HG03460 (cell line): ENCODE results near the gene ADAMTS2.

Source experiments
- ATAC-seq: cut with Tn5 transposase; IDR thresholded peaks from one replicate; pipeline ENCODE4 v1.9.1; 2021; ENCODE audit not compliant: unreplicated experiment

ADAMTS2 gene

DNA sequence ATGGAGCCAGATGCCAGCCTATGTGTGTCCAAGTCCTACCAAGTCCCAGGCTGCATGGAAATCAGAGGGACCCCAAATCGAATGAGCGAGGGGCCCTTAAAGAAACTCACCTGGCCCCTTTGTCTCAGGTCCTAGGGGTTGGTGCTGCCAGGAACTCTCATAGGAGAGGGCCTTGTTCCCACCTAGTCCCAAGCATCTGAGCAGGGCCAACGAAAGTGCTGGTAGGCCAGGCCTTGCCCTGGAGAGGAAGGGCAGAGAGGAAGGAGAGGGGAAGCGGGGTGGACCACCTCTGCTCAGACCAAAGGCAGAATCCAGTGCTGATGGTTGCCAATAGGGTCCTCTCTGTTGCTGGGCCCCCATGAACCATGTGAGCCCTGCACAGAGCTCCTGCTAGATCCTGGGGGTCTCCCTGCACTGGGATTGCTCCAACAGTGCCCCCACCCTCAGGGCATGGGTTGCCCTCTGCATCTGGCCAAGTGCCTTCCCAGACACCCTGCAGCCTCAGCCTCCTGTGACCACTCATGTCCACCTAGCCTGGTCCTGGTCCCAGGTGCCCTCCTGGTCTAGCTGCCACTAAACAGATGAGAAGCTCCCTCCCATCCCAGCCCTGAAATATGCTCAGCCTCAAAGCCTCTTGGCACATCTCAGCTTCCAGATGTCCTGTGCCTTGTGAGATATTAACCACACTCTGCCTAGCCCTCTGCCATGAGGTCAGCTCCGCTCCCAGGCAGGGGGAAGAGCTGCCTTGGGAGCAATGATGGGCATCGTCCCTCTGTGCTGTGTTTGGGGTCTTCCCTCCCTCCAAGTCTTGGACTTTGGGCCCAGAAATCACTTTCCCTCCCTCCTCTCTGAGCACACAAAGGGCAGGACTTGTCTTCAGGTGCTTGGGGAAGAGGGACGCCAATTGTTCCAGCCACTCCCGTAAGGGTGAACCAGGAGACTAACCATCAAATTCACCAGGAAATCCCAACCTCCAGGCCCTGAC is 109.6 kb downstream of the ADAMTS2 start:
- ATAC-seq, result no peak

GRCh38 chr5:179234563-179235135 is 110.6 kb downstream of the ADAMTS2 start:
- no peak for ATAC-seq

GRCh38 chr5:179233909-179234562 is 111.2 kb downstream of the ADAMTS2 start:
- no peak for ATAC-seq

DNA sequence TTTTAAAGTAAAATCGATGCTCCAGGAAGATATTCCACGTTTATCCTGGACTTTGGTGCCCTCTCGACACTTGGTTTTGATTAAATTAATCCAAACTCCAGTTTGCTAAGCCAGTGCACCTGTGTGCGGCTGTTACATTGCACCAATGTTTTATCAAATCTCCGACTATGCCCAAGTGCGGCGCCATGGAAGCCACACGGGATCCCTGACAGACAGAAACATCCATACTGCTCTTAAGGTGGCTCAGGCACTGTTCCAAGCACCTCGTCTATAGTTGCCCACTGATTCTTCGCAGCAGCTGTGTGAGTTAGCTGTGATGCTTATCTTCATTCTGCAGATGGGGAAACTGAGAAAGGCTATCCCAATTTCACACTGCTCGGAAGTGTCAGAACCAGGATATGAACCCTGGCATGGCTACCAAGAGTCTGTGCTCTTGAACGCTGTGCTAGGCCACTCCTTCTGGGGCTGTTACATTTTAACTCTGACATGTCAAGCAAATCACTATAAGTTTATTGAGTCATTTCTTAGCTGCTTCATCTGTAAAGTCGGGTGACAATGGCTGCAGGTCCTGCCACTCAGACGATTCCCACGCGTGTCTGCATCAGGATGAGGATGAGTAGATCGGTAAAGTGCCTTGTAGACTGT is 113.0 kb downstream of the ADAMTS2 start:
- no peak for ATAC-seq

GRCh38 chr5:179231309-179231708 is 114.0 kb downstream of the ADAMTS2 start:
- ATAC-seq, result no peak

DNA sequence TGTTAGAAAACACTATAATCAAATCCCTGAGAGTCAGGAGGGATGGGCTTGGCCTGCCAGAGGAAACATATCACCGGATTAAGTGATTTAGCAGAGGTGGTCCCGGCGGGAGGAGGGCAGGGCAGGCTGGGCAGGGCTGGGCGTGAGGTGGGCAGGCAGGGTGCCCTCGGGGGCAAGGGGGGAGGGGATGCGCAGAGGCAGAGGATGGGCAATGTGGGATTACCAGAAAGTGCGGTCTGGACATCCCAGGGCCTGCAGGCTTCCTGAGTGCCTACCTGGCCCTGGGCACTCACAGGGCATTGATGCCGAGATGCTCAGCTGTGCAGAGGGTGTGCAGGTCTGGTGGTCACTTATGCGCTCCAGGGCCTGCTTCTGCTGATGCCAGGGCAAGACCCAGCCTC is 115.2 kb downstream of the ADAMTS2 start:
- no peak for ATAC-seq

GRCh38 chr5:179229331-179229831 is 115.9 kb downstream of the ADAMTS2 start:
- no peak for ATAC-seq

- ATAC-seq, result no peak
Measured at GRCh38 chr5:179228341-179229121, 116.7 kb downstream of the ADAMTS2 start.

DNA sequence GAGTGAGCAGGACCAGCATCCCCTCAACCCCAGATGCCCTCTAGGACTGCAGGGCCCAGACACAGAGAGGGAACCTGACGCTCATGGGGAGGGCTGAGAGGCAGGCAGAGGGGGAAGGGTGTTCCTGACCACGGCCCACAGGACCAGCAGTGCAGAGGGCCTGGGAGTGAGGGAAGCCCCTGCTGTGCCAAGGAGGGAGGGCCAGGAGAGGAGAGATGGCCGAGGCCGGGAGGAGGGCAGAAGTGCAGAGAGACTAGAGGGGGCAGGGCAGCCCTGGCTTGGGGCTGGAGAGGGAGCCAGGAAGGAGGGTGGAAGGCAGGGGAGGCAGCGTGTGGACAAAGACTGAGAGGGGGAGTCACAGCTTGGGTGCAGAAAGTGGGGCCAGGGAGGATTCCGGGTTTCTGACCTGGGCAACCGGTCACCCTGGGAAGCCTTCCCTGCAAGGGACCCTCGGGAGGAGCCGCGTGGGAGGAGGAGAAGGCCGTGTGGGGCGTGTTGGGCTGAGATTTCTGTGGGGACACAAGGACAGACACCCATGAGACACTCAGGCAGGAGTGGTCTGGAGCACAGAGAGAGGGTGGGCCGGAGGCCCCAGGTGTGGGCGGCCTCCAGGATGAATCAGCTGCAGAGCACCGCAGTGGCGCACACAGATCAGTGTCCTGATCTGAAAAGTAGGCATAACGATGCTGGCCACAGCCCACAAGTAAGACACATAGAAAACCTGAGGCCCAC is 117.5 kb downstream of the ADAMTS2 start:
- no peak for ATAC-seq

GRCh38 chr5:179227229-179227579 is 118.1 kb downstream of the ADAMTS2 start:
- ATAC-seq, result no peak

DNA sequence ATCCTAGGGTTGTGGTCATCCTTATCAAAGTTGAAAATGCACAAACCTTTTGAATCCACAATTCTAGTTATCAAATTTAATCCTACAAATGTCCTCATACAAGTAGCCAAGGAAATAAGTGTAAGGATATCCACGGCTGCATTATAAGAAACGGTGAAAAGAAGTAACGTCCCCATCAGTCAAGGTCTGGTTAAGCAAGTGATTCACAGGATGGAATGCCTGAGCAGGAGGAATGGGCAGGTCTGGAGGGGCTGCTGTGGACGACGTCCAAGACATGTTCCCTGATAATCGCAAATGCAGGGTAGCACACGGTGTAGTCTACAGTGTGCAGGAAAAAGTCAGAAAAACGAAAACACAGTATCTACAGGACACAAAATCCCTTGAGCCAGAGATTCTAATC is 118.6 kb downstream of the ADAMTS2 start:
- ATAC-seq, result no peak

- no peak for ATAC-seq
Measured at GRCh38 chr5:179225387-179225786, 119.9 kb downstream of the ADAMTS2 start.

DNA sequence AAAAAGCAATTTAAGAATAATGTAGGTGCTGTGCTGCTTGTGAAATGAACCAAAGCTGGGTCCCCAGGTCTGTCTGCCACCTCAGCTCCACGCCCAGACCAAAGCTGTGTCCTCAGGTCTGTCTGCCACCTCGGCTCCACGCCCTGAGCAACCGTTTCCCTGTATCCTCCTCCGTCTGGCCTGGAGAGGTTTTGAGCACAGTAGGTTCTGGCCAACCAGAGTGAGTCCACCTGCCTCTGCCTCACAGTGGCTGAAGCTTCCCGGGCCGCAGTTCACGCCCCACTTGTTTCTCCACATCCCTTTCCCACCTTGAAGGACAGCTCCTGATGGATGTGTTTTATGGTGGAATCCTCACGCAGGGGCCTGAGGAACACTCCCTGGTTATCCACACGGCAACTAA is 120.5 kb downstream of the ADAMTS2 start:
- ATAC-seq, result no peak

GRCh38 chr5:179223961-179224360 is 121.3 kb downstream of the ADAMTS2 start:
- ATAC-seq, result no peak

GRCh38 chr5:179223528-179223927 is 121.7 kb downstream of the ADAMTS2 start:
- no peak for ATAC-seq

DNA sequence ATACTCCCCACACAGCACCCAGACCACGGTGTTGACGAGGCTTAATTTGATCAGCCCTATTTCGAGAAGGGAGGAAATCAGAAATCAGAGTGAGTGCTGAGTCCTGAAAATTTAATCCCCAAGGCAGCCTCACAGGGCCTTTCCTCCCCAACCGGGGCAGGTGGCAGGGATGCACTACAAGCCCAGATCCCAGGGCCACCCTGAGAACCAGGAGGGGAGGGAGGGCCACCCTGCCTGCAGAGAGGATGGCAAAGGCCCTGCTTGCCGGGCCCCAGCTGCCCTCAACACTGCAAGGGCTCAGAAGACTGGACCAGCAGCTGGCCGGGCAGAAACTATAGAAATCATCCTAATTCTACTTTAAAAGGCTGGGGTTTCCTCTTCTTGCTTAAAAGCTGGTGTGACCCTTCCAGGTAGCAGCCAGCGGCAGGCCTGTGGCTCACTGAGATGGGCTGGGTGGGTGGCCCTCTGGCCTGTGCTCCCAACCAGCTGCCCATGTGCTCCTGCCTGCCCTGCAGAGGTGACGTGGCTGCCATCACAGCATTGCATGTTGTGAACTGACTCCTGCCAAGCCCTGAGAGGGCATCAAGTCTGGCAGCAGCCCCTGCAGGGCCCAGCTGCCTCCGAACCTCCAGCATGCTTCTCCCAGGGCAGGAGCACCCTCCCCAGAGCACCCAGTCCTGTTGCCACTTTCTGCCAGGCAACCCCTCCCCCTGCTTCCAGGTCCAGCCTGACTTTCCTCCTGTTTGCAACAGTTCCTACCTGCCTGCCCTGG is 122.8 kb downstream of the ADAMTS2 start:
- ATAC-seq, result no peak

GRCh38 chr5:179221877-179222220 is 123.4 kb downstream of the ADAMTS2 start:
- no peak for ATAC-seq

DNA sequence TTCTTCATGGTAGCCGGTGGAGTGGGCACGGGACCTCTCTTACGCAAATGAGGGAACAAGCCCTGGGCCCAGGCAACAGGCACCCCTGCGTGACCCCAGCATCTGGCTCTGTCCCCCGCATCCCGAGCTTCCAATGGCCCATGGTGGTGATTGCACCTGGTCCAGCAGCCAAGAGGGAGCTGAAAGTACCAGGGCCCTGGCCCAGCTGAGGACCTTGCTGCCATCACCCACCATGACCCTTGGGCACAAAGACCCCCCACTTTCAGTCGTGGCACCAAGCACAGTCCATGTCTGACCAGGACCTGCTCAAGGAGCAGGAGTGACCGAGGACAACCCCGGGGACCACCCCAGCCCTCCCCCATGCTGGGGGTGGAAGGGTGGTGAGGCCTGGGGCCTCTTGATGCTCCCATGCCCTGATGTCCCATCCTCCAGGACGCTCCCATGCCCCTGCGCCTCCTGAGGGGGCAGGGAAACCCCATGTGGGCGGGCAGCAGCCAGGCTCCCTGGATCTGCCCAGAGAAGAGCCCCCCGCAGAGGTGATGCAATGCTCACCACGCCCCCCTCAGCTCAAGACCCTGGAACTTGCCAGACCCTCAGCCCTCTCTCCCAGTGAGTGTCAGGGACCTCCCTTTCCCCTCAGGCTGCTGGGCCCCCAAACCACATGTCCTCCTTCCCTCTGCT is 123.9 kb downstream of the ADAMTS2 start:
- ATAC-seq, result no peak

DNA sequence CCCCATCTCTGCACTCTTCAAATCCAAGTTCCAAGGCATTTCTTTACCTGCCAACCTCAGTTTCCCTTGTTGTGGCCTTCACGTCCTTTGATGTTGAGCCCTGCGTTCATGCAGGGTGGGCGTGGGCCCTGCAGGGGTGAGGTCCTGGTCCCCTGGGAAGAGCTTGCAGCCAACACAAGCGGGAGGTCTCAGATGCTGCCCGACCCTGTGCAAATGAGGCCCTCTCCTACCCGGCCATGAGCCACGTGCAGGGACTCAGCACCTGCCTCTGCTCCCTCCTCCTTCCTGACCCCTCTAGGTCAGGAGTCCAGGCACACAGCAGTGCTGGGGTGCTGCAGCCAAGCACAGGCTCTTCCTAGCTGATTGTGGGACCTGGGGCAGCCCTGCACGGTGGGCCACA is 124.5 kb downstream of the ADAMTS2 start:
- no peak for ATAC-seq
